Left ventricle myocardium inferior (tissue), 1 donor: Measurements from ENCODE around the gene YAP1. TPM values are rescaled to one million over a fixed set of nuclear protein-coding genes. Genes with fewer than 3 reads are reported as not detected.

ENCODE experiments used
- DNase-seq: peaks from one replicate; pipeline ENCODE4 v3.0.0-alpha.2; 2020
- H3K27ac ChIP-seq: fragments of 200-600 bp; replicated peaks from 2 replicates; pipeline ENCODE4 v1.8.0; 2021
- H3K27me3 ChIP-seq: fragments of 200-600 bp; 2 replicates; pipeline ENCODE4 v1.8.0; 2021; ENCODE audit warnings: low read depth
- H3K36me3 ChIP-seq: fragments of 200-600 bp; 2 replicates; pipeline ENCODE4 v1.8.0; 2021
- H3K4me1 ChIP-seq: fragments of 200-600 bp; 2 replicates; pipeline ENCODE4 v1.8.0; 2021
- H3K4me3 ChIP-seq: fragments of 200-600 bp; 2 replicates; pipeline ENCODE4 v1.8.0; 2021; ENCODE audit warnings: mild to moderate bottlenecking, moderate library complexity
- H3K9me3 ChIP-seq: fragments of 200-600 bp; replicated peaks from 2 replicates; pipeline ENCODE4 v1.8.0; 2021
- CTCF ChIP-seq: fragments of 200-600 bp; IDR thresholded peaks from 2 replicates; pipeline ENCODE4 v1.8.0; 2021; ENCODE audit warnings: antibody characterized with exemption, mild to moderate bottlenecking, borderline replicate concordance
- intact Hi-C: fragments of 100-400 bp; cut with micrococcal nuclease; formaldehyde crosslinking; loops from one replicate; pipeline ENCODE4 v1.11.0; 2022
- total RNA-seq: library from RNA; stranded (reverse); fragmentation: NEBNext Ultra II Directional; extraction: Animal tissue kit (Norgen Biotek cat#: 25700); gene quantifications from one replicate; pipeline ENCODE4 v1.2.1, GENCODE V29; 2021
- donor health status: DM: no; HTN: yes; CAD: no; lungs with severe emphysema.

YAP1 gene
- total RNA-seq, 1 donor from 2014 or later = 67.9 TPM

- Histone ChIP-seq H3K9me3 (no peaks in the 10 kb centered on the region), H3K27me3 (no peaks in the 10 kb centered on the region), H3K36me3 (no peaks in the 10 kb centered on the region), H3K4me3 (no peak overlapping the region), H3K27ac (no peak overlapping the region), H3K4me1 (no peaks in the 10 kb centered on the region)
- TF ChIP-seq CTCF = no peak
- no peak for DNase-seq
- intact Hi-C loops = no loop called here
These were observed 13.1 kb upstream of the YAP1 start for GRCh38 chr11:102097186-102097585.

- no peak overlapping the region for H3K27ac ChIP-seq
- no peaks in the 10 kb centered on the region for H3K36me3 ChIP-seq
- no peaks in the 10 kb centered on the region for H3K9me3 ChIP-seq
- DNase-seq = no peak
- no peak overlapping the region for H3K4me3 ChIP-seq
- intact Hi-C loops = no loop called here
- no peak for TF ChIP-seq CTCF
- peaks cover 5% of the 10 kb centered on the region for H3K27me3 ChIP-seq
- H3K4me1 ChIP-seq = no peaks in the 10 kb centered on the region
These were observed 10.5 kb upstream of the YAP1 start for GRCh38 chr11:102099755-102100154.

GRCh38 chr11:102108734-102109440 lies 1.4 kb upstream of the YAP1 start:
- Histone ChIP-seq H3K4me3 (peak overlapping the region; percentile 94), H3K27ac (no peak overlapping the region), H3K27me3 (peaks cover 3% of the 10 kb centered on the region), H3K36me3 (no peaks in the 10 kb centered on the region), H3K4me1 (peaks cover 39% of the 10 kb centered on the region), H3K9me3 (no peaks in the 10 kb centered on the region)
- DNase-seq = no peak
- TF ChIP-seq CTCF = no peak
- intact Hi-C loops = no loop called here

- no peaks in the 10 kb centered on the region for H3K9me3 ChIP-seq
- H3K4me3 ChIP-seq = peak overlapping the region; percentile 94
- H3K36me3 ChIP-seq = peaks cover 10% of the 10 kb centered on the region
- peak overlapping the region; percentile 99 for H3K27ac ChIP-seq
- H3K27me3 ChIP-seq = no peaks in the 10 kb centered on the region
- intact Hi-C loops = no loop called here
- no peak for DNase-seq
- no peak for TF ChIP-seq CTCF
- peaks cover 57% of the 10 kb centered on the region for H3K4me1 ChIP-seq
These were observed 439 bp downstream of the YAP1 start for GRCh38 chr11:102110761-102111010.

GRCh38 chr11:102111011-102111786 lies 952 bp downstream of the YAP1 start:
- peaks cover 62% of the 10 kb centered on the region for H3K4me1 ChIP-seq
- H3K27ac ChIP-seq = peak overlapping the region; percentile 99
- peak overlapping the region; percentile 94 for H3K4me3 ChIP-seq
- H3K27me3 ChIP-seq = no peaks in the 10 kb centered on the region
- peak; percentile 73 for DNase-seq
- H3K36me3 ChIP-seq = peaks cover 10% of the 10 kb centered on the region
- H3K9me3 ChIP-seq = no peaks in the 10 kb centered on the region
- no peak for TF ChIP-seq CTCF
- intact Hi-C loops = no loop called here
